Naive thymus-derived CD8-positive, alpha-beta T cell (primary cell): ENCODE measurements around the gene ECI2. TPM values are rescaled to one million over a fixed set of nuclear protein-coding genes. Genes with fewer than 3 reads are reported as not detected.
A peak's percentile ranks its signal among the peaks of the same experiment; 100 is the strongest.

ENCODE experiments used
- ATAC-seq, 2 donors: fragments of 150-1000 bp; cut with Tn5 transposase in 1 of 2; sonication (Bioruptor Pico), chemical (Tn5 transposase) in 1 of 2; 1 replicate in 1 of 2; 2 replicates in 1 of 2; pipeline ENCODE4 v1.10.0; 2021; ENCODE audit warnings: mild to moderate bottlenecking in 2 of 2, moderate library complexity in 2 of 2
- POLR2A ChIA-PET: fragments of 350-600 bp; sonication (Branson Sonifier 250); formaldehyde crosslinking; loops from one replicate; lab custom pipeline; 2021; ENCODE audit warnings: antibody characterized with exemption; lab: Charles Lee
- DNase-seq, 10 donors: peaks; one replicate each; pipeline versions ENCODE4 v3.0.0 to v3.0.0-alpha.2; 2020 to 2022
- H3K27ac Mint-ChIP-seq, 10 donors: one replicate each; pipeline ENCODE4 v1.8.0; 2020 to 2022; ENCODE audit warnings: mild to moderate bottlenecking in 10 of 10, mixed read lengths in 10 of 10, moderate library complexity in 4 of 10, inconsistent platforms in 1 of 10
- H3K27me3 Mint-ChIP-seq, 5 donors: one replicate each; pipeline ENCODE4 v1.8.0; 2021 to 2022; ENCODE audit warnings: mixed read lengths in 5 of 5
- H3K36me3 Mint-ChIP-seq, 3 donors: one replicate each; pipeline ENCODE4 v1.8.0; 2020 to 2022; ENCODE audit warnings: mixed read lengths in 3 of 3, mild to moderate bottlenecking in 2 of 3, inconsistent platforms in 1 of 3
- H3K4me1 Mint-ChIP-seq, 4 donors: one replicate each; pipeline ENCODE4 v1.8.0; 2021 to 2022; ENCODE audit warnings: mixed read lengths in 4 of 4
- H3K4me3 Mint-ChIP-seq, 10 donors: one replicate each; pipeline ENCODE4 v1.8.0; 2020 to 2022; ENCODE audit warnings: mild to moderate bottlenecking in 10 of 10, mixed read lengths in 10 of 10, moderate library complexity in 6 of 10, inconsistent platforms in 1 of 10
- H3K9me3 Mint-ChIP-seq, 9 donors: one replicate each; pipeline ENCODE4 v1.8.0; 2020 to 2022; ENCODE audit warnings: mixed read lengths in 9 of 9, mild to moderate bottlenecking in 3 of 9, inconsistent platforms in 1 of 9, moderate library complexity in 1 of 9
- polyA plus RNA-seq, 3 donors: library from polyadenylated mRNA; unstranded; fragments of 300-500 nt; fragmentation: Illumina TruSeq; gene quantifications; one replicate each; pipeline ENCODE4 v1.2.3, GENCODE V29; 2021
- total RNA-seq, 8 experiments: library from RNA in 2 of 8; stranded (reverse) in 2 of 8; gene quantifications; one replicate each; pipeline ENCODE4 v1.2.3 and lab custom pipeline; 2021 to 2026

Gene ECI2
- total and polyA plus RNA-seq, 5 experiments from 2014 or later = 61.3 to 83.4 (median 66.3) TPM

DNA sequence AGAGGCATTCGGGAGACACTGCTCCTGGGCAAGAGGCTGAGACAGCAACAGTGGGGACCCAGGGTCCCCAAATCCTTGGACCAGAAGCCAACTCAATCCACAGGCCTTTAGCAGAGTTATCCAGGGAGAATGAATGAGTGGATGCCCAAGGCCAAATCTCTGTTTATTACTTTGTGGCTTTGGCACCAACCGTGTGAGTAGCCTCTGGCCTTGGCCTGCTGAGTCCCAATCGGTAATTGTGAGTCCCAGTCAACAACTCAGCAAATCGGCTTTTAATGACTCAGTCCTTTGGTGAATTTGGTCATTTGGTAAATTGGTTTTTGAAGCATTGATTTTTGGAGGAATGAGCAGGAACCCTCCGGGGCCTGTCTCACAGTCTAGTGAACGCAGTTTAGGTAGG lies 29.1 kb upstream of the ECI2 start:
- ATAC-seq (no peak), DNase-seq (no peak)
- H3K9me3 Mint-ChIP-seq = peaks cover 0 to 10% (median 0%) of the 10 kb centered on the region in 9 donors
- POLR2A ChIA-PET = no interaction called here
- peak overlapping the region in 1 of 10 donors; percentile 77 for H3K27ac Mint-ChIP-seq
- H3K36me3 Mint-ChIP-seq = peaks cover 0 to 4% (median 4%) of the 10 kb centered on the region in 3 donors
- H3K27me3 Mint-ChIP-seq = peaks cover 0 to 4% (median 1%) of the 10 kb centered on the region in 5 donors
- H3K4me1 Mint-ChIP-seq = no peaks in the 10 kb centered on the region
- no peak overlapping the region for H3K4me3 Mint-ChIP-seq

DNA sequence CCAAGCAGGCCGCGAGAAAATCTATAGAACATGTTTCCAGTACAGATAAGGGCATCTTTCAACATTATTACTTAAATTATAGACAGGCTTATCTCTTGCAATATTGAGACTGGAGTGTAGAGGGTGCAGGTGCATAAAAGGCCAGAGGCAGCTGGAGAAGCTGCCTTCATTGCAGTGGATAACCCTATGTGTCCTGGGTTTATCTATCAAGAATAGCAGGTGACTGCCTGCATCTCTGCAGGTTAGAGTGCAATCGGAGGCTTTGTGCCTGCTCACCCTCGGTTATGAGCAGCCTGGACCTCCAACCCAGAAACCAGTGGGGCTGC lies 28.7 kb upstream of the ECI2 start:
- DNase-seq (no peak), ATAC-seq (no peak)
- Mint-ChIP-seq H3K27me3 (peaks cover 0 to 5% (median 1%) of the 10 kb centered on the region in 5 donors), H3K4me3 (no peak overlapping the region), H3K27ac (peak overlapping the region in 1 of 10 donors; percentile 77), H3K36me3 (peaks cover 0 to 4% (median 4%) of the 10 kb centered on the region in 3 donors), H3K9me3 (peaks cover 0 to 10% (median 0%) of the 10 kb centered on the region in 9 donors), H3K4me1 (no peaks in the 10 kb centered on the region)
- POLR2A ChIA-PET = no interaction called here

DNA sequence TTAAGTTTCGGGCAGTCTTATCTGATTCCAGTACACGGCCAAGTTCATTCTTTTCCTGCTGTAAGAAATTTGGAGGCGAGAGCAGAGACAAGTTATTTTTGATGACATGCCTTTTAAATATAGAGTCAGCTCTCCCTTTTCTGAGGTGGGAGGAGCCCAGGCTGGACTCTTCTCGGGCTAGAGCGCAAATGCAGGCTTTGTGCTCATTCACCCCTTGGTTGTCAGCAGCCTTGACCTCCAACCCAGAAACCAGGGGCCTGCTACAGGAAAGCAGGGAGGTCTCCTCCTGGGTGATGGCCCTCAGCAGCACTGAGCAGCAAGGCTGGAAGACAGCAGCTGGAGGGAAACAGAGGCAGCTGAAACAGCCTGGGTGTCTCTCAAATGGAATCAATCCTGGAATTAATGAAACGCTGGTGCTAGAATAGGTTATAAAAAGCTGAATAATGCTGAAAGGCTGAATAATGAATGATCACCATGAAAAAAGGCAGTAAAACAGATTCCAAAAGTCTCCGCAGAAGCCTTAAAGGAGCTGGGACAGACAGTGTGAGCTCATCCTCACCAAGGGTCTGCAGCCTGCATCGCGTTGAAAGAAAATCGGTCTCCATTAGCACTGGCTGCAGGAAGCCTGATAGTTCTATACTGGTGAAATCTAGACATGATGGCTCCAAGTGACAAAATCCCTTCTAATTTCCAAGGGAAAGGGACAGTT lies 28.2 kb upstream of the ECI2 start:
- peaks cover 0 to 4% (median 3%) of the 10 kb centered on the region in 3 donors for H3K36me3 Mint-ChIP-seq

GRCh38 chr6:4162370-4162769 lies 27.0 kb upstream of the ECI2 start:
- peaks cover 0 to 9% (median 2%) of the 10 kb centered on the region in 5 donors for H3K27me3 Mint-ChIP-seq
- ATAC-seq (no peak), DNase-seq (no peak)
- POLR2A ChIA-PET = no interaction called here
- H3K4me1 Mint-ChIP-seq = no peaks in the 10 kb centered on the region
- no peak overlapping the region for H3K27ac Mint-ChIP-seq
- H3K36me3 Mint-ChIP-seq = no peaks in the 10 kb centered on the region
- H3K4me3 Mint-ChIP-seq = no peak overlapping the region
- peaks cover 0 to 7% (median 0%) of the 10 kb centered on the region in 9 donors for H3K9me3 Mint-ChIP-seq

More for the DNA sequence above, 28.2 kb upstream of the ECI2 start:
- Mint-ChIP-seq H3K4me1 (no peaks in the 10 kb centered on the region), H3K27me3 (peaks cover 0 to 9% (median 2%) of the 10 kb centered on the region in 5 donors), H3K9me3 (peaks cover 0 to 9% (median 0%) of the 10 kb centered on the region in 9 donors), H3K4me3 (no peak overlapping the region), H3K27ac (no peak overlapping the region)
- ATAC-seq (no peak), DNase-seq (no peak)
- POLR2A ChIA-PET = no interaction called here

GRCh38 chr6:4159491-4159890 lies 24.1 kb upstream of the ECI2 start:
- peaks cover 0 to 4% (median 2%) of the 10 kb centered on the region in 4 donors for H3K4me1 Mint-ChIP-seq
- no peaks in the 10 kb centered on the region for H3K9me3 Mint-ChIP-seq
- ATAC-seq = no peak
- no peak for DNase-seq
- no peak overlapping the region for H3K4me3 Mint-ChIP-seq
- H3K27me3 Mint-ChIP-seq = peaks cover 0 to 9% (median 1%) of the 10 kb centered on the region in 5 donors
- H3K36me3 Mint-ChIP-seq = no peaks in the 10 kb centered on the region
- H3K27ac Mint-ChIP-seq = no peak overlapping the region
- POLR2A ChIA-PET = no interaction called here

DNA sequence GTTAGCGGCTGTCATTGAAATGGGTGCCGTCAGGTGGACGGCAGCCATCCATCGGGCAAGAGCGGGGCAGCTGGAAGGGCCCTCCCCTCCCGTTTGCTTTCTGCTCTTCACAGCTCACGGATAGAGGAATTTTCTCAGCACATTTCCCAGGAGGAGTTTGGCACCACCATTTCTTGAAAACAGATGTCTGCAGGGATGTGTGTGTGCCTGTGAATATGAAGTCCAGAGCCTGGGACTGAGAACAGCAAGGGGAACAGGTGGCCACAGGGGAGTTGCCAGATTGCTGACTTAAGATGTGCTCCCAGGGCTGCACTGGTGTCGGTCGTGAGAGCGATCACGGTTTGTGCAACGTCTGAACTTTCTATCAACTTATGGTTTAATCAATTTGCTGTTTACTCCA lies 22.1 kb upstream of the ECI2 start:
- DNase-seq (no peak), ATAC-seq (no peak)
- Mint-ChIP-seq H3K36me3 (no peaks in the 10 kb centered on the region), H3K27me3 (peaks cover 0 to 11% (median 1%) of the 10 kb centered on the region in 5 donors), H3K4me1 (peaks cover 2 to 9% (median 3%) of the 10 kb centered on the region in 4 donors), H3K4me3 (no peak overlapping the region), H3K27ac (no peak overlapping the region), H3K9me3 (no peaks in the 10 kb centered on the region)
- POLR2A ChIA-PET = no interaction called here

DNA sequence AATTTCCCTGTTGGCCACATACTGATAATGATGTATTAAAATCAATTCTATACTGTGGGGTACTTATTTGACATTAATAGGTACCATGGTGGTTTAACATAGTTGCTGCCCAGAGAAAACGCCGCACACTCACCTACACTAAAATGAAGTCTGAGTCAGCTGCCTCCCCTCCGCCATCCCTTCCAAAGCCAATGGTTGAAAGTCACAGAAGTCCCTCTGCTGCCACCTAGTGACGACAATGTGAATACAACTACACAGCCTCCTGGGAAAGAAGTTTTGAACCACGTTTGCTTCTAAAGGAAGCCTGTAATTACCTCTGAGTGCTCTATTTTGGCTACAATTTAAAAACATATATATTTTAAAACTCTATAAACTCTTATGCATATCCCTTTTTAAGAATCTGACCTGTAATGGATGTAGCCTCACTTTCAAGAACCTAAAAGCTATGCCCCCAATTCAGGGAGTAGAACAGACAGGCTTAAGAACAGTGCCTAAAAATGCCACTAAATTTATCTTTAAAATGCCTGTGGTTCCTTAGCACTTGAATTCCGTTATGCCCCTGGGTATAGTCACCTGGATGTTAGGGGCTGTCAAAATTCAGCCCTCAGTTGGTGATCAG lies 20.6 kb upstream of the ECI2 start:
- H3K9me3 Mint-ChIP-seq = no peaks in the 10 kb centered on the region
- H3K27ac Mint-ChIP-seq = no peak overlapping the region
- peak overlapping the region in 1 of 10 donors; percentile 2 for H3K4me3 Mint-ChIP-seq
- DNase-seq = peak; percentile 48 to 87 (median 74)
- POLR2A ChIA-PET = no interaction called here
- peaks cover 0 to 13% (median 3%) of the 10 kb centered on the region in 5 donors for H3K27me3 Mint-ChIP-seq
- peaks cover 2 to 9% (median 3%) of the 10 kb centered on the region in 4 donors for H3K4me1 Mint-ChIP-seq
- H3K36me3 Mint-ChIP-seq = no peaks in the 10 kb centered on the region
- ATAC-seq = peak; percentile 94 to 99

DNA sequence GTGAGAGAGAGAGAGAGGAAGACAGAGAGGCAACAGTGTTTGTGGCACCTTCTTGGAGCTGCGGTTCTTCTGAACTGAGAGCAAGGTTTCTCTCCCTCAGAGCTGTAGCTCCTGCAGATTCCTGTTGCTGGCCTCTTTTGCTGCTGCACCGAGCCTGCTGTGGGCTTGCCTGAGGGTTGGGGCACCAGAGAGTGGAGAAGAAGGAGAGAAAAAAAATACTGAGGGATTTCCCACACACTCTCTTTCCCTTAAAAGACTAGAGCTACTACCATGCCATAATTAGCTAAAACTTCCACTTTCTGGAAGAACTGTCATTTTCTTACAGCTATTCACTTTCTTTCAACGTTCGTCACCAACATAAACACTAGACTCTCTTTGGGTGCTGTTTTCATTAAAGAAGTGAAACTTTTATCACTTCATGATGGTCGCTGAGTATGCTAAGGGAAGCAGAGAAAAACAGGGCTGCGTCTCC lies 18.2 kb upstream of the ECI2 start:
- Mint-ChIP-seq H3K4me3 (peak overlapping the region in 2 of 10 donors; percentile 23 to 25), H3K9me3 (no peaks in the 10 kb centered on the region), H3K27ac (peak overlapping the region in 2 of 10 donors; percentile 6 to 78), H3K4me1 (peaks cover 2 to 9% (median 3%) of the 10 kb centered on the region in 4 donors), H3K27me3 (peaks cover 0 to 11% (median 3%) of the 10 kb centered on the region in 5 donors), H3K36me3 (no peaks in the 10 kb centered on the region)
- DNase-seq (no peak), ATAC-seq (no peak)
- POLR2A ChIA-PET = no interaction called here

GRCh38 chr6:4145083-4145482 lies 9.7 kb upstream of the ECI2 start:
- DNase-seq (no peak), ATAC-seq (no peak)
- POLR2A ChIA-PET = no interaction called here
- Mint-ChIP-seq H3K4me3 (no peak overlapping the region), H3K4me1 (no peaks in the 10 kb centered on the region), H3K36me3 (no peaks in the 10 kb centered on the region), H3K9me3 (peaks cover 0 to 5% (median 0%) of the 10 kb centered on the region in 9 donors), H3K27ac (no peak overlapping the region), H3K27me3 (peaks cover 0 to 2% (median 0%) of the 10 kb centered on the region in 5 donors)

GRCh38 chr6:4139272-4139671 lies 3.9 kb upstream of the ECI2 start:
- Mint-ChIP-seq H3K9me3 (peaks cover 0 to 5% (median 0%) of the 10 kb centered on the region in 9 donors), H3K4me3 (peak overlapping the region in 1 of 10 donors; percentile 25), H3K27me3 (no peaks in the 10 kb centered on the region), H3K36me3 (no peaks in the 10 kb centered on the region), H3K27ac (peak overlapping the region in 1 of 10 donors; percentile 8), H3K4me1 (peaks cover 6 to 24% (median 17%) of the 10 kb centered on the region in 4 donors)
- POLR2A ChIA-PET = no interaction called here
- no peak for ATAC-seq
- no peak for DNase-seq

DNA sequence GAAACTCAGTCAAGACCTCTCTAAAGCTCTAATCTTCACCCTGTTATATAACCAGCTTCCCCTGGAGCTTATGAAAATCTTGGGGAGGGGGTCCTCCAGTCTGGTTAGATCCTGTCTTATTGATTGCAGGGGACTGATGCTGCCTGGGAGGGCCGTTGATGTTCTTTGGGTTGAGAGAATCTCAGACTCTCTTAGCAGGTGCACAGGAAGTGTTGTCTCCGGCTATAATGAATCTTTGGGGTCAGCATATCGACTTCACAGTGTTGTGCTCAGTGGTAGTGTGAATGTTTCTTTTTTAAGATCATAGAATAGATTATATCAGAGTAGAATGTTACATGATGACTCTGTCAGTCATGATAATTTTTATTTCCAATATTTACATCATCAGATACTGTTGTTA lies 2.8 kb upstream of the ECI2 start:
- no peak for DNase-seq
- Mint-ChIP-seq H3K4me3 (peak overlapping the region in 1 of 10 donors; percentile 8), H3K9me3 (peaks cover 0 to 3% (median 0%) of the 10 kb centered on the region in 9 donors), H3K27me3 (no peaks in the 10 kb centered on the region), H3K27ac (no peak overlapping the region), H3K36me3 (peaks cover under 1 to 5% (median under 1%) of the 10 kb centered on the region in 3 donors), H3K4me1 (peaks cover 14 to 35% (median 28%) of the 10 kb centered on the region in 4 donors)
- no peak for ATAC-seq
- POLR2A ChIA-PET = no interaction called here

DNA sequence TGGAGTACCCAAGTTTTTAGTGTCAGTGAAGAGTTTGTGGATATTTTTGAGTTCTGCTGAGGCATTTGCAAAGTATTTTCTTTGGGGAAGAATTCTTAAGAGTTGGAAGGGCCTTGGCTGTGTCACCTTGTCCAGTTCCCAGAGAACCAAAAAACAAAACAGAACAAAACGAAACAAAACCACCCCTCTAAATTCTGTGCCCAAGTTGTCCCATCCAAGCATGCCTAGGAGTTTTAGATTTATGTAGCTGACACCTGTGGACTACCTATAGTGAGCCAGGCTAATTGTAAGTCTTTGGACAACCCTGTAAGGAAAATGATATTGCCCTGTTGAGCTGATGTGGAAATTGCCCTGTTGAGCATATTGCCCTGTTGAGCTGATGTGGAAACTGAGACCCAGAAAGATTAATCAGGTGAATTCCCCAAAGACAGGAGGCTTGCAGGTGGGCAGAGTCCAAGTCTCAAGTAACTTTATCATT lies 1.0 kb upstream of the ECI2 start:
- H3K36me3 Mint-ChIP-seq = peaks cover 11 to 23% (median 17%) of the 10 kb centered on the region in 3 donors
- H3K27me3 Mint-ChIP-seq = no peaks in the 10 kb centered on the region
- ATAC-seq (no peak), DNase-seq (peak in 1 of 10 donors; percentile 9)
- H3K4me3 Mint-ChIP-seq = peak overlapping the region; percentile 78 to 92 (median 84)
- peak overlapping the region in 9 of 10 donors; percentile 50 to 90 (median 83) for H3K27ac Mint-ChIP-seq
- peaks cover 14 to 46% (median 38%) of the 10 kb centered on the region in 4 donors for H3K4me1 Mint-ChIP-seq
- peaks cover 0 to 6% (median 0%) of the 10 kb centered on the region in 9 donors for H3K9me3 Mint-ChIP-seq
- POLR2A ChIA-PET = interaction anchor here (0.6 to 3.0 kb wide), 7 partner anchors 16 to 987 kb away, joined by 3 to 31 read pairs (median 4); partner anchors contain the start of genes FAM50B and RPP40
